ENCODE measurements around the gene STK17A.

GRCh38 chr7:43631559-43631958, 48.7 kb downstream of the STK17A start:
- TF ChIP-seq CTCF (IDR thresholded peaks at IDR 0.05), result no peak
- TF ChIP-seq EZH2 (IDR thresholded peaks at IDR 0.05), result no peak
- TF ChIP-seq EZH2phosphoT487 (IDR thresholded peaks at IDR 0.05), result no peak
